ENCODE results near the gene GAB1. TPM values are rescaled to one million over a fixed set of nuclear protein-coding genes. Genes with fewer than 3 reads are reported as not detected.

The GAB1 gene
- total and polyA plus RNA-seq, 8 donors, result 43.5 to 109 (median 90.7) TPM

- intact Hi-C loops (cut with DNase I), result no loop called here
- ATAC-seq, result no peak
- Histone ChIP-seq H3K4me1 (peaks cover 14 to 25% of the 10 kb centered on the region in 2 donors), H3K9me3 (no peaks in the 10 kb centered on the region), H3K27ac (no peak overlapping the region), H3K4me3 (no peak overlapping the region), H3K27me3 (no peaks in the 10 kb centered on the region), H3K36me3 (no peaks in the 10 kb centered on the region)
- DNase-seq, result no peak
- TF ChIP-seq CTCF (IDR thresholded peaks at IDR 0.05), result no peak
Observed at GRCh38 chr4:143511906-143512305, 175.2 kb downstream of the GAB1 start.

DNA sequence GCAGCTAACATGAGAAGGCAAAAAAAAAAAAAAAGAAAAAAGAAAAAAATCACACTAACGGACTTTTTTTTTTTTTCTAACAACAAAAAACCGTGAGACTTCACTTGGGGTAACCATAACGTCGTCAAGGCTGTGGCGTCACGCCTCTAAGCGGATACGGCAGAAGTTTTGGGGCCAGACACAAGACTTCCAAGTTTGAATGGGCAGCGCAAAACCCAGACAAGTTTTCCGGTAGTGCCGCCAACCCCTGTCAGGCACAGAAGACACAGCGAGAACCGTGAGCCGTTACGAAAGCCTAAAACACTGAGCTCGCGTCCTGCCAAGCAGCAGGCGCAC lies 176.3 kb downstream of the GAB1 start:
- DNase-seq (no peak), ATAC-seq (peak; percentile 24)
- intact Hi-C loops (cut with DNase I), result no loop called here
- Histone ChIP-seq H3K9me3 (no peaks in the 10 kb centered on the region), H3K36me3 (peaks cover 0 to 8% of the 10 kb centered on the region in 2 donors), H3K27me3 (no peaks in the 10 kb centered on the region), H3K4me3 (peak overlapping the region; percentile 69 to 84), H3K27ac (peak overlapping the region; percentile 98), H3K4me1 (peaks cover 17 to 35% of the 10 kb centered on the region in 2 donors)
- no peak for TF ChIP-seq CTCF (IDR thresholded peaks at IDR 0.05)

DNA sequence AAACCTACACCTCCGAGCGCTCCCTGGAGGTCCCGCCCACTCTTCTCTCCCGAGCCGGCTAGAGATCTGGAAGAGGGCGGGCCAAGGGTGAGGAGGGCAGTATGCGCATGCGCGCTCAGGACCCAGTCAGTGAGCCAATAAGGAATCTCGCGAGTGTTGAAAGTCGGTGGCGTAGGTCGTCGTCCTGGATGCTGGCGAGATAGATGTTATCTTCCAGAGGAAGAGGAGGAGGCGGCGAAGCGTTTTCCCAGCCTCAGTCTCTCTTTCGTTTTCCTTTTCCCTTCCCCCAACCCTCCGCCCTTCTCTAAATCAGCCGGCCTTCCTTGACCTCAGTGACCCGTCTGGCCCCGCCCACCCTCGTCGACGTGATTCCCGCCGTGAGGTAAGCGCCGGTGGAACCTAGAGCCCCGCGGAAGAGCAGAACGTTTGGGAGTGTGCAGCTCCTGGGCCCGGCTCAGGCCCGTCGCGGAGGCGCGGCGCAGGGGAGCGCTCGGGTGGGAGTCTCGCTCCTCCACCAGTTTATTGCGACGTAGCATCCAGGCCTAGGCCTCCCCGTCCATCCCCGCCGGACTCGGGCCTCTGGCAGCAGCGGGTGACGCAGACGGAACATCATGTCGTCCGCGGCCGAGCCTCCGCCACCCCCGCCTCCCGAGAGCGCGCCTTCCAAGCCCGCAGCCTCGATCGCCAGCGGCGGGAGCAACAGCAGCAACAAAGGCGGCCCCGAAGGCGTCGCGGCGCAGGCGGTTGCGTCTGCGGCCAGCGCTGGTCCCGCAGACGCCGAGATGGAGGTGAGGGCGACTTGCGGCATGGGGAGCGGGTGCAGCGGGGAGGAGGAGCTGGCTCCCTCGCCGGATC lies 176.9 kb downstream of the GAB1 start, which contains the start of gene SMARCA5:
TSS of gene SMARCA5 (plus strand) at position 389 of the 855 bp plus-strand sequence. CDS start at position 612, 223 bp downstream.
- peak within 1 kb of the TSS; percentile 69 to 84 for H3K4me3 ChIP-seq
- peak; percentile 96 to 99 (median 98) for DNase-seq
- peaks cover 17 to 41% of the 10 kb centered on the region in 2 donors for H3K4me1 ChIP-seq
- H3K27ac ChIP-seq, result peak within 1 kb of the TSS; percentile 98
- no peaks in the 10 kb centered on the region for H3K27me3 ChIP-seq
- intact Hi-C loops (cut with DNase I), result no loop called here
- peak; percentile 91 for ATAC-seq
- no peaks in the 10 kb centered on the region for H3K9me3 ChIP-seq
- peaks cover 0 to 14% of the 10 kb centered on the region in 2 donors for H3K36me3 ChIP-seq
- TF ChIP-seq CTCF (IDR thresholded peaks at IDR 0.05), result no peak

- Histone ChIP-seq H3K9me3 (no peaks in the 10 kb centered on the region), H3K27ac (peak overlapping the region; percentile 98), H3K27me3 (no peaks in the 10 kb centered on the region), H3K4me3 (peak overlapping the region; percentile 69 to 84), H3K36me3 (peaks cover 0 to 16% of the 10 kb centered on the region in 2 donors), H3K4me1 (peaks cover 17 to 47% of the 10 kb centered on the region in 2 donors)
- intact Hi-C loops (cut with DNase I), result no loop called here
- TF ChIP-seq CTCF (IDR thresholded peaks at IDR 0.05), result no peak
- DNase-seq (no peak), ATAC-seq (no peak)
Observed at GRCh38 chr4:143514169-143514495, 177.5 kb downstream of the GAB1 start.

DNA sequence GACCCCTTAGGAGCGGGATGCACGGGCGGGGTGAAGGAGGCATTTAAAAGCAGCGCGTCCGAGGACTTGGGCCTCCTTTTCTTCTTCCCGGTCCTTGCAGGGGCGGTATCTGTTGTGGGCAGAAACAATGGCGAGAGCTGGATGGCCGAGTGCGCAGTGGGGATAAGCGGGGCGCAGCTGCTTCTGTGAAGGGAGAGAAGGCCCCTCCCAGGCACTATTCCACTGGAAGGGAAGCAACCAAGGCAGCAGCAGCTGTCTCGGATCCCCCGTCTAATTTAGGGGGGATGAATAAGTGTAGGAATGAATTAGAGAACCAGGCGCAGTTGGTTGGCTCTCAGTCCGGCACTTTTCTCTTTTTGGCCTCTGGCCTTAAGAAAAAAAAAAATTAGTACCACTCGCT lies 177.8 kb downstream of the GAB1 start:
- Histone ChIP-seq H3K27me3 (no peaks in the 10 kb centered on the region), H3K27ac (peak overlapping the region; percentile 98), H3K4me3 (peak overlapping the region; percentile 69 to 84), H3K36me3 (peaks cover 0 to 16% of the 10 kb centered on the region in 2 donors), H3K9me3 (no peaks in the 10 kb centered on the region), H3K4me1 (peaks cover 17 to 51% of the 10 kb centered on the region in 2 donors)
- intact Hi-C loops (cut with DNase I), result no loop called here
- peak; percentile 39 for ATAC-seq
- DNase-seq, result peak; percentile 59 to 79 (median 64)
- no peak for TF ChIP-seq CTCF (IDR thresholded peaks at IDR 0.05)
